AG04449 (cell line): ENCODE measurements around the gene ATAD1.

Experiments
- CTCF ChIA-PET: fragments of 350-600 bp; formaldehyde crosslinking; extraction: SDS; loops from one replicate; lab custom pipeline; 2021; ENCODE audit warnings: antibody characterized with exemption; lab: Yijun Ruan, JAX
- POLR2A ChIA-PET: fragments of 400-600, 350-600 bp; formaldehyde crosslinking; extraction: SDS; loops from one replicate; lab custom pipeline; 2020; ENCODE audit warnings: antibody characterized with exemption, inconsistent platforms; lab: Yijun Ruan, JAX
- DNase-seq: peaks from one replicate; pipeline ENCODE4 v3.0.0-alpha.2; 2010; ENCODE audit warnings: low read depth, low spot score
- H3K4me3 ChIP-seq: 2 replicates; pipeline ENCODE4 v1.5.1; 2011; ENCODE audit warnings: low read depth, mild to moderate bottlenecking, control low read depth, low read length
- TF ChIP-seq, protein P1 (sequence below): IDR thresholded peaks from one replicate; pipeline ENCODE4 v1.5.1; 2011; ENCODE audit warnings: mild to moderate bottlenecking, moderate library complexity, low read length, control low read depth, inconsistent platforms; ENCODE audit not compliant: insufficient read depth; ENCODE audit errors: missing control alignments

ATAD1 gene

DNA sequence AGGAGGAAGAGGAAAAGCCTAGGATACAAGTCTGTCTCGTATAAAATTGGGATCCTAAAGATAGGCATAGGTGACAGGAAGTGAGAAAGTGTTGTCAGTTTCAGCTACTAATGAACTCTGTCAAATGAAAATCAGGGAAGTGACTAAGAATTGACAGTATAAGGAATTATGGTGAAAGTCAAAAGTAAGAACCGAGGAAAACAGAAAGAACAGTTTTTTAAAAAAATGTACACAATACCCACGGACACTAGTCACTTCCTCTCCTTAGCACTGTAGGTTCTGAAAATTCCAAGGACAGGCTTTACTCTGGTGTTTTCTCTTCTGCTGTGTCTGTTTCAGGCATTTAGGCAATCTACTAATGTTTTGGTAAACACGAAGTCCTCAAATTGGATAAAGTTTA is 42.3 kb downstream of the ATAD1 start:
- POLR2A ChIA-PET, result interaction anchor here (0.7 kb wide), 1 partner anchor 212 kb away, joined by 3 read pairs; no protein-coding TSS in a partner anchor
- CTCF ChIA-PET, result no interaction called here
- H3K4me3 ChIP-seq, result no peak overlapping the region
- TF ChIP-seq, protein P1, sequence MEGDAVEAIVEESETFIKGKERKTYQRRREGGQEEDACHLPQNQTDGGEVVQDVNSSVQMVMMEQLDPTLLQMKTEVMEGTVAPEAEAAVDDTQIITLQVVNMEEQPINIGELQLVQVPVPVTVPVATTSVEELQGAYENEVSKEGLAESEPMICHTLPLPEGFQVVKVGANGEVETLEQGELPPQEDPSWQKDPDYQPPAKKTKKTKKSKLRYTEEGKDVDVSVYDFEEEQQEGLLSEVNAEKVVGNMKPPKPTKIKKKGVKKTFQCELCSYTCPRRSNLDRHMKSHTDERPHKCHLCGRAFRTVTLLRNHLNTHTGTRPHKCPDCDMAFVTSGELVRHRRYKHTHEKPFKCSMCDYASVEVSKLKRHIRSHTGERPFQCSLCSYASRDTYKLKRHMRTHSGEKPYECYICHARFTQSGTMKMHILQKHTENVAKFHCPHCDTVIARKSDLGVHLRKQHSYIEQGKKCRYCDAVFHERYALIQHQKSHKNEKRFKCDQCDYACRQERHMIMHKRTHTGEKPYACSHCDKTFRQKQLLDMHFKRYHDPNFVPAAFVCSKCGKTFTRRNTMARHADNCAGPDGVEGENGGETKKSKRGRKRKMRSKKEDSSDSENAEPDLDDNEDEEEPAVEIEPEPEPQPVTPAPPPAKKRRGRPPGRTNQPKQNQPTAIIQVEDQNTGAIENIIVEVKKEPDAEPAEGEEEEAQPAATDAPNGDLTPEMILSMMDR, result no peak
- no peak for DNase-seq

DNA sequence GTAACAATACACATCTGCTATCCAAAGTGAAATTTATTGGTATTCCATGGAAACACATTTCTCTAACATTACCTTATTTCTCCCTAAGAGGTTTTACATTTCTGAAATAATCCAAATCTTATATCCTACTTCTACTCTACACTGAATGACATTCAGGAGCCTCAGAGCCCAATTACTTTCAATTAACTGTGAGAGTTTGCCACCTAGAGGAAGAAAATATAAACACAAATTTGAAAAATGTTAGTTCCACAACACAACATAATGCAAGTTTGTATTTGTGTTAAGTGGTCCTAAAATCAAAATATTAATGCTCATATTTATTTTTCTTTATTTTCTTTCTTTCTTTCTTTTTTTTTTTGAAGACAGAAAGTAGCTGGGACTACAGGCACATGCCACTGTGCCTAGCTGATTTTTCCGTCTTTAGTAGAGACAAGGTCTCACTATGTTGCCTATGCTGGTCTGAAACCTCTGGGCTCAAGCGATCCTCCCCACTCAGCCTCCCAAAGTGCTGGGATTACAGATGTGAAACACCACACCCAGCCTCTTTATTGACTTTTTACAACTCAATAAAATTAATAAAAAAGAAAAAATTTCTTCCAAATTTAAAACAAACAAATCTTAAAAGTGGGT is 46.0 kb downstream of the ATAD1 start:
- ChIA-PET CTCF (interaction anchor here (0.9 to 4.9 kb wide), 10 partner anchors 11 to 319 kb away, joined by 3 to 27 read pairs (median 3); no protein-coding TSS in a partner anchor), POLR2A (no interaction called here)
- no peak overlapping the region for H3K4me3 ChIP-seq
- DNase-seq, result no peak
- TF ChIP-seq, protein P1, result peak; percentile 11

DNA sequence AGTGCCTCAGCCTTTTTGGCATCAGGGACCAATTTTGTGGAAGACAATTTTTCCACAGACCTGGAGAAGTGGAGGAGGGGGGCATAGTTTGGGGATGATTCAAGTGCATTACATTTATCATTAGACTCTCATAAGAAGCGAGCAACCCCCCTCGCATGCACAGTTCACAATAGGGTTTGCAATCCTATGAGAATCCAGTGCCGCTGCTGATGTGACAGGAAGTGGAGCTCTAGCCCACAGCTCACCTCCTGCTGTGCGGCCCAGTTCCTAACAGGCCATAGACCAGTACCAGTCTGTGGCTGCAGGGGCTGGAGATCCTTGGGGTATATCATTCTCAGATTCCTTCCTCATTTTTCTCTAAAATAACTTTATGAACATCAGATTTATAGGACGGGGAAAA is 50.8 kb downstream of the ATAD1 start:
- POLR2A ChIA-PET, result no interaction called here
- no peak overlapping the region for H3K4me3 ChIP-seq
- no peak for DNase-seq
- CTCF ChIA-PET, result no interaction called here
- TF ChIP-seq, protein P1, result no peak

DNA sequence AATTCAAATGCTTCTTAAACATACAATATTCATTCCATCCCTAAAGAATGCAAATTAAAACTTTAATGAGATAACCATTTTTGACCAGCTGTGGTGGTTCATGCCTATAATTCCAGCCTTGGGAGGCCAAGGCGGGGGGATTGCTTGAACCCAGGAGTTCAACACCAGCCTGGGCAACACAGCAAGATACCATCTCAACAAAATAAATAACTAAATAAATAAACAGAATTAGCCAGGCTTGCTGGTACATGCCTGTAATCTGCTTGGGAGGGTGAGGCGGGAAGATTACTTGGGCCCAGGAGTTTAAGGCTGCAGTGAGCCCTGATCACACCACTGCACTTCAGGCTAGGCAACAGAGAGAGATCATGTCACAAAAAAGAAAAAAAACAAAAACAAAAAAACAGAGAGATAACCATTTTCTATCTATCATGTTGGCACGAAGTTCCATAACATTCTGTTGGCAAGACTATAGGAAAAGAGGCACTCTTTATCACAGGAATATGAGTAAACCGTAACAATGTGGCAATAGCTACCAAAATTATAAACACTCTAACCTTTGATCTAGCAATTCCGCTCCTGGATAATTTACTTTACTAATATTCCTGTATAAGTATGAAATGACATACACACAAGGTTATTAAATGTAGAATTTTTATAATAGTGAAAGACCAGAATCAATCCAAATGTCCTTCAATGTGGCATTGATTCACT is 52.2 kb downstream of the ATAD1 start:
- CTCF ChIA-PET, result no interaction called here

DNA sequence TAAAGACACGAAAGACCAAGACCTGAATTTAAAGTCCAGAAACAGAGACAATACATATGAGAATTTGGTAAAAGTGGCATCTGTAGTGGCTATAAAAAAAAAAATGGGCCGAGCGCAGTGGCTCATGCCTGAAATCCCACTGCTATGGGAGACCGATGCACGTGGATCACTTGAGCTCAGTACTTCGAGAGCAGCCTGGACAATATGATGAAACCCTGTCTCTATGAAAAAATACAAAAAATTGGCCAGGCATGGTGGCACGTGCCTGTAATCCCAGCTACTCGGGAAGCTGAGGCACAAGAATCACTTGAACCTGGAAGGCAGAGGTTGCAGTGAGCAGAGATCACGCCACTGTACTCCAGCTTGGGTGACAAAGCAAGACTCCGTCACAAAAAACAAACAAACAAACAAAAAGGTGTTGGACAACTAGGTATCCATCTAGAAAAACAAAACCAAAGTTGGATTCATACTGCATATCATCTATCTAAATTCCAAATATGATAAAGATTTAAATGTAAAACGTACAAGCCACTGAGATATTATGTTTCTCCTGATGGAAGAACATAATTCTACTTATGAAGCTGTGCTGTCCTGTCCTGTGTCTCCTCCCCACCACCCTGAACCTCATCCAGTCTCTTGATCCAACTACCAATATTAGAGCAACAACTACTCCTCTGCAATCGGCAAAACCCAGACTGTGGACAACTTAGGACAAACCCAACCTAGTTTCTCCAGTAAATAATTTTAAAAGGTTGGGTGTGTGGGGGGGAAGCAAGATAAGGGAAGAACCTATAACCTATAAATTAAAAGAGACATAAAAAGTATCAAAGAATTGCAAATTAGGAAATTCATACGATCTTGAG is 53.7 kb downstream of the ATAD1 start:
- ChIA-PET CTCF (no interaction called here), POLR2A (no interaction called here)
- no peak for DNase-seq
- no peak overlapping the region for H3K4me3 ChIP-seq
- TF ChIP-seq, protein P1, result no peak

More for the DNA sequence above, 52.2 kb downstream of the ATAD1 start:
- DNase-seq, result no peak
- TF ChIP-seq, protein P1, result no peak
- H3K4me3 ChIP-seq, result no peak overlapping the region
- POLR2A ChIA-PET, result no interaction called here
